ENCODE measurements around the gene CHRNA1. TPM values are rescaled to one million over a fixed set of nuclear protein-coding genes. Genes with fewer than 3 reads are reported as not detected.
"Not testable (repeated sequence)": the region's sequence is repeated elsewhere in the genome, so short reads cannot be mapped to it uniquely, and the experiment has no call there.

Gene CHRNA1
- total and polyA plus RNA-seq, 12 donors, result 0.37 TPM; not detected in 11

- H3K36me3 ChIP-seq (replicated peaks in 1 of 2), result no peaks in the 10 kb centered on the region
- H3K4me3 ChIP-seq, result no peak overlapping the region
- H3K27ac ChIP-seq, result no peak overlapping the region
- intact Hi-C loops (cut with DNase I), result no loop called here
- no peak for DNase-seq
- whole genome bisulfite sequencing, 4 donors, result 81 to 95% (median 90%) methylated on average over 6 of the region's 6 CpGs
- H3K9me3 ChIP-seq (replicated peaks in 1 of 3), result no peaks in the 10 kb centered on the region
- H3K27me3 ChIP-seq, result no peaks in the 10 kb centered on the region
- TF ChIP-seq CTCF (IDR thresholded peaks at IDR 0.05), result no peak
- no peak for TF ChIP-seq POLR2A (IDR thresholded peaks at IDR 0.05)
- H3K4me1 ChIP-seq (replicated peaks in 1 of 2), result no peaks in the 10 kb centered on the region
Measured at GRCh38 chr2:174711206-174711605, 53.1 kb downstream of the CHRNA1 start.

- H3K9me3 ChIP-seq (replicated peaks in 1 of 3); intact Hi-C loops (cut with DNase I); H3K36me3 ChIP-seq (replicated peaks in 1 of 2); H3K27ac ChIP-seq; DNase-seq; H3K4me3 ChIP-seq; H3K27me3 ChIP-seq; H3K4me1 ChIP-seq (replicated peaks in 1 of 2): not testable (repeated sequence)
- 95 to 98% (median 97%) methylated on average over 11 to 32 of the region's 32 CpGs for WGBS, 4 donors
Measured at GRCh38 chr2:174709416-174710004, 54.8 kb downstream of the CHRNA1 start.

- no peaks in the 10 kb centered on the region for H3K27me3 ChIP-seq
Measured at GRCh38 chr2:174708713-174709112, 55.6 kb downstream of the CHRNA1 start.

GRCh38 chr2:174705321-174705720 is 59.0 kb downstream of the CHRNA1 start:
- no peak for DNase-seq
- no peaks in the 10 kb centered on the region for H3K4me1 ChIP-seq (replicated peaks in 1 of 2)
- H3K27me3 ChIP-seq, result no peaks in the 10 kb centered on the region
- intact Hi-C loops (cut with DNase I), result no loop called here
- TF ChIP-seq POLR2A (IDR thresholded peaks at IDR 0.05) (no peak), CTCF (IDR thresholded peaks at IDR 0.05) (no peak)
- H3K36me3 ChIP-seq (replicated peaks in 1 of 2), result no peaks in the 10 kb centered on the region
- WGBS, 4 donors, result 56 to 73% (median 60%) methylated on average over 4 of the region's 4 CpGs
- no peak overlapping the region for H3K27ac ChIP-seq
- no peak overlapping the region for H3K4me3 ChIP-seq
- no peaks in the 10 kb centered on the region for H3K9me3 ChIP-seq (replicated peaks in 1 of 3)

More at GRCh38 chr2:174708713-174709112, 55.6 kb downstream of the CHRNA1 start:
- Histone ChIP-seq H3K36me3 (replicated peaks in 1 of 2) (no peaks in the 10 kb centered on the region), H3K9me3 (replicated peaks in 1 of 3) (no peaks in the 10 kb centered on the region), H3K27ac (no peak overlapping the region), H3K4me3 (no peak overlapping the region), H3K4me1 (replicated peaks in 1 of 2) (no peaks in the 10 kb centered on the region)
- no peak for TF ChIP-seq CTCF (IDR thresholded peaks at IDR 0.05)
- no peak for TF ChIP-seq POLR2A (IDR thresholded peaks at IDR 0.05)
- no peak for DNase-seq
- intact Hi-C loops (cut with DNase I), result no loop called here
- WGBS, 4 donors, result 69 to 83% (median 72%) methylated on average over 9 of the region's 9 CpGs

- DNase-seq, result no peak
- WGBS, 4 donors, result 17 to 30% (median 21%) methylated on average over 1 of the region's 1 CpG
Measured at GRCh38 chr2:174704642-174705041, 59.6 kb downstream of the CHRNA1 start.

More at GRCh38 chr2:174704642-174705041, 59.6 kb downstream of the CHRNA1 start:
- H3K4me1 ChIP-seq (replicated peaks in 1 of 2), result no peaks in the 10 kb centered on the region
- TF ChIP-seq POLR2A (IDR thresholded peaks at IDR 0.05) (no peak), CTCF (IDR thresholded peaks at IDR 0.05) (no peak)
- H3K27ac ChIP-seq, result no peak overlapping the region
- H3K9me3 ChIP-seq (replicated peaks in 1 of 3), result no peaks in the 10 kb centered on the region
- intact Hi-C loops (cut with DNase I), result no loop called here
- H3K27me3 ChIP-seq, result no peaks in the 10 kb centered on the region
- no peaks in the 10 kb centered on the region for H3K36me3 ChIP-seq (replicated peaks in 1 of 2)
- H3K4me3 ChIP-seq, result no peak overlapping the region

Measured in adrenal gland (tissue), 12 donors.